ENCODE results near the gene YPEL5.

The YPEL5 gene

DNA sequence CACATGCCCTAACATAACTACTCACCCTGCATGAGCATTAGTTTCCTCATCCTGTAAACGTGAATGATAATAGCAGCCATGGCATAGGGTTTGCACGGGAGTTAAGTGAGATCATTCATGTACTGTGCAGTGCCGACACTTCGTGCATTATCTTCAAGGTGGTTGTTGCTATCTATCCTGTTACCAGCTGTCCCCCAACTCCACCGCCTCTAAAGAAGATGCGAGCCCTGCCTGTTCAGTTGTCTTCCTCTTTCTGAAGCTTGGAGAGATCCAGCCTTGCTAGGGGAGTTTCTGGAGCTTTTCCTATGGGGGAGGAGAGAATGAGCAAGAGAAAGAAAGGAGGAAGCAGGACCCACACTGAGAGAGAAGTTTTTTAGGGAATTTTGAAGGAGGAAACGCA is 34.4 kb downstream of the YPEL5 start:
- TF ChIP-seq, protein P1, sequence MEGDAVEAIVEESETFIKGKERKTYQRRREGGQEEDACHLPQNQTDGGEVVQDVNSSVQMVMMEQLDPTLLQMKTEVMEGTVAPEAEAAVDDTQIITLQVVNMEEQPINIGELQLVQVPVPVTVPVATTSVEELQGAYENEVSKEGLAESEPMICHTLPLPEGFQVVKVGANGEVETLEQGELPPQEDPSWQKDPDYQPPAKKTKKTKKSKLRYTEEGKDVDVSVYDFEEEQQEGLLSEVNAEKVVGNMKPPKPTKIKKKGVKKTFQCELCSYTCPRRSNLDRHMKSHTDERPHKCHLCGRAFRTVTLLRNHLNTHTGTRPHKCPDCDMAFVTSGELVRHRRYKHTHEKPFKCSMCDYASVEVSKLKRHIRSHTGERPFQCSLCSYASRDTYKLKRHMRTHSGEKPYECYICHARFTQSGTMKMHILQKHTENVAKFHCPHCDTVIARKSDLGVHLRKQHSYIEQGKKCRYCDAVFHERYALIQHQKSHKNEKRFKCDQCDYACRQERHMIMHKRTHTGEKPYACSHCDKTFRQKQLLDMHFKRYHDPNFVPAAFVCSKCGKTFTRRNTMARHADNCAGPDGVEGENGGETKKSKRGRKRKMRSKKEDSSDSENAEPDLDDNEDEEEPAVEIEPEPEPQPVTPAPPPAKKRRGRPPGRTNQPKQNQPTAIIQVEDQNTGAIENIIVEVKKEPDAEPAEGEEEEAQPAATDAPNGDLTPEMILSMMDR (IDR thresholded peaks at IDR 0.05; ENCODE audit: borderline replicate concordance, insufficient read depth, low read depth, low read length), result no peak
- H3K4me3 ChIP-seq (ENCODE audit: low read depth, low read length), result no peak overlapping the region

DNA sequence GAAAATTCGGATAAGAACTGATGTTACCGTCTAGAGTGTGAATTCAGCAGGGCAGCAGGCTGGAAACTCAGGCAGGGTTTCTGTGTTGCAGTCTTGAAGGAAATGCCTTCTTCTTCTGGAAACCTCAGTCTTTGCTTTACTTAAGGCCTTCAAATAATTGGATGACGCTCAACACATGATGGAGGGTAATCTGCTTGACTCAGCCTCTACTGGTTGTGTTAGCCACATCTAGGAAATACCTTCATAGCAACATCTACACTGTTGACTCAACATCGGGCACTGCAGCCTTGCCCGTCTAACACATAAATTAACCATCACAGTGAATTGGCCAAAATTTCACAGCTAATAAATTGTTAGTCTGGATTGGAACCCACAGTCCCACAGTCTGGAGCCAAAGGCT is 37.2 kb downstream of the YPEL5 start:
- no peak overlapping the region for H3K4me3 ChIP-seq (ENCODE audit: low read depth, low read length)
- TF ChIP-seq, protein P1 (IDR thresholded peaks at IDR 0.05; ENCODE audit: borderline replicate concordance, insufficient read depth, low read depth, low read length), result no peak

DNA sequence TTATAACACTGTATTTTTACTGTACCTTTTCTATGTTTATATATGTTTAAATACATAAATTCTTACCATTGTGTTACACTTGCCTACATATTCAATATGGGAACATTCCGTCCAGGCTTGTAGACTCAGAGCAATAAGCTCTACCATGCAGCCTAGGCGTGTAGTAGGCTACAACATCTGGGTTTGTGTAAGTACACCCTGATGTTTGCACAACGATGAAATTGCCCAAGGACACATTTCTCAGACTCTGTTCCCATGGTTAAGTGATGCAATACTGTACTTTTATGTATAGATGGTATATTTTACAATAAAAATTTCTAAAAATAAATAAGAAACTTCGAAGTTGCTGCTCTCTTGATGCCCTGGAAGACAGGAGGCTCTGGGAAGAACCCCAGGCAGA is 38.4 kb downstream of the YPEL5 start:
- no peak overlapping the region for H3K4me3 ChIP-seq (ENCODE audit: low read depth, low read length)
- TF ChIP-seq, protein P1 (IDR thresholded peaks at IDR 0.05; ENCODE audit: borderline replicate concordance, insufficient read depth, low read depth, low read length), result no peak

DNA sequence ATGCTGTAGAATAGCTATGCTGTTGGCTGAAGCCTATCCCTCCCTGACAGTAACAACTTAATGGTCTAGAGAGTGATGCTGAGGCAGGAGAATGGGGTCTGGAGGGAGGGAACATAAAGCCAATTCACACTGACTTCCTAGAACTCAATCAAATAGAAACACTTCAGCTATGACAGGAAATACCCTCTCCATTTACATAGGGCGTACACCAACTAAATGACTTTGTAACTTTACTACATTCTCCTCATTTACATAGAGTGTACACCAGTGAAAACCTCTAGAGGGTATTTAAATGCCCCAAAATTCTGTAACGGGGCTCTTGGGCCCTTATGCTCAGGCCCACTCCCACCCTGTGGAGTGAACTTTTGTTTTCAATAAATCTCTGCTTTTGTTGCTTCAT is 41.5 kb downstream of the YPEL5 start:
- H3K4me3 ChIP-seq (ENCODE audit: low read depth, low read length), result no peak overlapping the region
- TF ChIP-seq, protein P1 (IDR thresholded peaks at IDR 0.05; ENCODE audit: borderline replicate concordance, insufficient read depth, low read depth, low read length), result no peak

DNA sequence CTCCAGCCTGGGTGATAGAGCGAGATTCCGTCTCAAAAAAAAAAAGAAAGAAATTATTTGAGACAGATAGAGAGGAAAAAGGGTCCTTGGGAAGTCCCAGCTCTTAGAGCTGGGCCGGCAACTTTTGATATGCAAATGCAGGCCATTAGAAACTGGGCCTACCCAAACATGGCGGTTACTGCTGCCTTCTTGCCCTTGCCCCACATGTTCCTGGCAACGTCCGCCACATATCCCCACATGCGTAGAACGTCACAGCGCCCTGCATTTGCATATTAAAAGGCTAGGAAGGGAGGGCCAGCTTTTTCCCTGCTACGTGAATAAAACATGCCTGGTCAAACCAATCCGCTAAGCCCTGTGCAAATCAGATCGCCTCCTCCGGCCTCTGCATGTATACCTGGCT is 43.8 kb downstream of the YPEL5 start:
- TF ChIP-seq, protein P1 (IDR thresholded peaks at IDR 0.05; ENCODE audit: borderline replicate concordance, insufficient read depth, low read depth, low read length), result no peak
- no peak overlapping the region for H3K4me3 ChIP-seq (ENCODE audit: low read depth, low read length)

DNA sequence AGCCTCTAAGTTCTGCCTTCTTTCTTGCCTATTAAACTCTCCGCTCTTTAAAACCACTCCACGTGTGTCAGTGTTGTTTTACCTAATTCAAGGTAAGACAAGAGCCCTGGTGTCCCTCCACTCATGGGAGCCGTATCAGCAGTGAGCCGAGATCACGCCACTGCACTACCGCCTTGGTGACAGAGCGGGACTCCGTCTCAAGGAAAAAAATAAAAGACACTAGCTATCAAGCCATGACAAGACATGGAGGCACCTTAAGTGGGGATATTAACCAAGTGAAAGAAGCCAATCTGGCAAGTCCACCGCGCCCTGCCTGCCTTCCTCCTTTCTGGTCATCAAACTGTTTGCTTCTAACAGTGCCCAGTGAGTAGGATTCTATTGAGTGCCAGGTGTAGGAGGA is 44.3 kb downstream of the YPEL5 start:
- TF ChIP-seq, protein P1 (IDR thresholded peaks at IDR 0.05; ENCODE audit: borderline replicate concordance, insufficient read depth, low read depth, low read length), result no peak

DNA sequence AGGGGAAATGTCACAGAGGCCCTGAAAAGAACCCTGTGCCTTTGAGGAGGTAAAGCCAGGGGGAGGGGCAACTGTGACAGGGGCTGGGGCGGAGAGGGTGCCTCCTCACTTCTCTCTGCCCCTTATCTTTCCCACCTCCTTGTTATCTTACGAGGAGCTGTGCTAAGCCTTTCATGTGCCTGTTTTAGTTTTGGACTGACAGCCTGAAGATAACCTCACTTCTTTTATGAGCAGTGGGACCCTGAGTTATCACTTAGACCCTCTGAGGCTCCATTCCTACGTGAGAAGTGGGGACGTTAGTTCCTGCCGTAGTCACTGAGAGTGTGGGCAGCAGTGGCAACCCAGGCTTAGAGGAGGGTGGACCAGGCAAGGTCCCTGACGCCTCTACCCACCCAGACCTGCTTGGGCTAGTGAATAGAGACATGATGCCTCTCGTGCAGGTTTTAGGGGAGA is 45.0 kb downstream of the YPEL5 start:
- TF ChIP-seq, protein P1 (IDR thresholded peaks at IDR 0.05; ENCODE audit: borderline replicate concordance, insufficient read depth, low read depth, low read length), result no peak
- H3K4me3 ChIP-seq (ENCODE audit: low read depth, low read length), result no peak overlapping the region

More for the DNA sequence above, 44.3 kb downstream of the YPEL5 start:
- no peak overlapping the region for H3K4me3 ChIP-seq (ENCODE audit: low read depth, low read length)
